GM12878 (cell line): ENCODE data around the gene LARGE1.

Source experiments
- ASH2L ChIP-seq: fragments of 300-600, 200-600 bp; sonication (generic); IDR thresholded peaks from 2 replicates; pipeline ENCODE4 v1.6.1; 2017; ENCODE audit warnings: low read depth, mild to moderate bottlenecking, borderline replicate concordance
- CHD1 ChIP-seq: IDR thresholded peaks from 2 replicates; pipeline ENCODE4 v1.6.1; 2012; ENCODE audit warnings: low read depth, low read length, improper control_type of control experiment
- POLR2A ChIP-seq: IDR thresholded peaks from 2 replicates; pipeline ENCODE4 v1.6.1; 2011; ENCODE audit warnings: low read depth, mild to moderate bottlenecking, low read length
- RCOR1 ChIP-seq: conservative IDR thresholded peaks from 2 replicates; pipeline ENCODE4 v1.6.1; 2012; ENCODE audit warnings: low read depth, low read length, improper control_type of control experiment
- RFX5 ChIP-seq: IDR thresholded peaks from 2 replicates; pipeline ENCODE4 v1.6.1; 2011; ENCODE audit warnings: low read depth, low read length, improper control_type of control experiment
- ZSCAN29 ChIP-seq: fragments of 450-650 bp; IDR thresholded peaks from 2 replicates; pipeline ENCODE4 v1.6.1; 2017; ENCODE audit warnings: mild to moderate bottlenecking, moderate library complexity
- TF ChIP-seq, protein P1 (sequence below), 3 experiments: IDR thresholded peaks in 2 of 3; conservative IDR thresholded peaks in 1 of 3; 2 replicates each; pipeline ENCODE4 v1.5.1; 2011; ENCODE audit warnings: low read depth in 3 of 3, low read length in 3 of 3, mild to moderate bottlenecking in 3 of 3, control low read depth in 2 of 3, moderate library complexity in 2 of 3, inconsistent platforms in 1 of 3, mixed read lengths in 1 of 3; ENCODE audit not compliant: control insufficient read depth in 2 of 3, insufficient read depth in 1 of 3; ENCODE audit errors: extremely low read depth in 1 of 3
- TF ChIP-seq, protein P2 (sequence below): IDR thresholded peaks from 2 replicates; pipeline ENCODE4 v1.6.1; 2011; ENCODE audit warnings: low read depth, low read length, improper control_type of control experiment, borderline replicate concordance
- TF ChIP-seq, protein P3 (sequence below): IDR thresholded peaks from 2 replicates; pipeline ENCODE4 v1.6.1; 2012; ENCODE audit warnings: mild to moderate bottlenecking, low read depth, low read length

DNA sequence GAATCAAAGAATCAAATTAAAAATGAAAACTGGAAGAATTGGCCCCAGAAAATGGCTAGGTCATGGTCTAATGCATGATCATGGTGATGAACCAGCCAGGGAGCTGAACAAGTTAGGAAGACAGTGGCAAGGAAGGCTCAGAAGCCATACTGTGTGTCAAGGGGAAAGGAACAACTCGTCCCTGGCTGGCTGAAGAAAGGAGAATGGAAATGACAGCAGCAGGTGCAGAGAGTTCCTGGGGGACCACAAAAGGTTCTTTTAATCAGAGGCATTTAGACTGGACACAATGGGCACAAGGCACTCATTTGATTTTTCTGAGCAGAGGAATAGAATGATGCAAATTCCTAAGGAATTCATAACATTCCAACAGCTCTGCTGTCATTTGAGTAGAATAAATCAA, 209.9 kb downstream of the LARGE1 start:
- TF ChIP-seq CHD1 (no peak), RCOR1 (no peak), ASH2L (no peak), ZSCAN29 (no peak), RFX5 (no peak), POLR2A (no peak)
- TF ChIP-seq, protein P1, sequence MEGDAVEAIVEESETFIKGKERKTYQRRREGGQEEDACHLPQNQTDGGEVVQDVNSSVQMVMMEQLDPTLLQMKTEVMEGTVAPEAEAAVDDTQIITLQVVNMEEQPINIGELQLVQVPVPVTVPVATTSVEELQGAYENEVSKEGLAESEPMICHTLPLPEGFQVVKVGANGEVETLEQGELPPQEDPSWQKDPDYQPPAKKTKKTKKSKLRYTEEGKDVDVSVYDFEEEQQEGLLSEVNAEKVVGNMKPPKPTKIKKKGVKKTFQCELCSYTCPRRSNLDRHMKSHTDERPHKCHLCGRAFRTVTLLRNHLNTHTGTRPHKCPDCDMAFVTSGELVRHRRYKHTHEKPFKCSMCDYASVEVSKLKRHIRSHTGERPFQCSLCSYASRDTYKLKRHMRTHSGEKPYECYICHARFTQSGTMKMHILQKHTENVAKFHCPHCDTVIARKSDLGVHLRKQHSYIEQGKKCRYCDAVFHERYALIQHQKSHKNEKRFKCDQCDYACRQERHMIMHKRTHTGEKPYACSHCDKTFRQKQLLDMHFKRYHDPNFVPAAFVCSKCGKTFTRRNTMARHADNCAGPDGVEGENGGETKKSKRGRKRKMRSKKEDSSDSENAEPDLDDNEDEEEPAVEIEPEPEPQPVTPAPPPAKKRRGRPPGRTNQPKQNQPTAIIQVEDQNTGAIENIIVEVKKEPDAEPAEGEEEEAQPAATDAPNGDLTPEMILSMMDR (IDR thresholded peaks at IDR 0.05 in 2 of 3, conservative IDR thresholded peaks at IDR 0.05 in 1 of 3; ENCODE audit: control insufficient read depth in 2 of 3, extremely low read depth in 1 of 3, insufficient read depth in 1 of 3, low read depth in 3 of 3, low read length in 3 of 3): no peak
- TF ChIP-seq, protein P2, sequence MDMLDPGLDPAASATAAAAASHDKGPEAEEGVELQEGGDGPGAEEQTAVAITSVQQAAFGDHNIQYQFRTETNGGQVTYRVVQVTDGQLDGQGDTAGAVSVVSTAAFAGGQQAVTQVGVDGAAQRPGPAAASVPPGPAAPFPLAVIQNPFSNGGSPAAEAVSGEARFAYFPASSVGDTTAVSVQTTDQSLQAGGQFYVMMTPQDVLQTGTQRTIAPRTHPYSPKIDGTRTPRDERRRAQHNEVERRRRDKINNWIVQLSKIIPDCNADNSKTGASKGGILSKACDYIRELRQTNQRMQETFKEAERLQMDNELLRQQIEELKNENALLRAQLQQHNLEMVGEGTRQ: no peak
- TF ChIP-seq, protein P3, sequence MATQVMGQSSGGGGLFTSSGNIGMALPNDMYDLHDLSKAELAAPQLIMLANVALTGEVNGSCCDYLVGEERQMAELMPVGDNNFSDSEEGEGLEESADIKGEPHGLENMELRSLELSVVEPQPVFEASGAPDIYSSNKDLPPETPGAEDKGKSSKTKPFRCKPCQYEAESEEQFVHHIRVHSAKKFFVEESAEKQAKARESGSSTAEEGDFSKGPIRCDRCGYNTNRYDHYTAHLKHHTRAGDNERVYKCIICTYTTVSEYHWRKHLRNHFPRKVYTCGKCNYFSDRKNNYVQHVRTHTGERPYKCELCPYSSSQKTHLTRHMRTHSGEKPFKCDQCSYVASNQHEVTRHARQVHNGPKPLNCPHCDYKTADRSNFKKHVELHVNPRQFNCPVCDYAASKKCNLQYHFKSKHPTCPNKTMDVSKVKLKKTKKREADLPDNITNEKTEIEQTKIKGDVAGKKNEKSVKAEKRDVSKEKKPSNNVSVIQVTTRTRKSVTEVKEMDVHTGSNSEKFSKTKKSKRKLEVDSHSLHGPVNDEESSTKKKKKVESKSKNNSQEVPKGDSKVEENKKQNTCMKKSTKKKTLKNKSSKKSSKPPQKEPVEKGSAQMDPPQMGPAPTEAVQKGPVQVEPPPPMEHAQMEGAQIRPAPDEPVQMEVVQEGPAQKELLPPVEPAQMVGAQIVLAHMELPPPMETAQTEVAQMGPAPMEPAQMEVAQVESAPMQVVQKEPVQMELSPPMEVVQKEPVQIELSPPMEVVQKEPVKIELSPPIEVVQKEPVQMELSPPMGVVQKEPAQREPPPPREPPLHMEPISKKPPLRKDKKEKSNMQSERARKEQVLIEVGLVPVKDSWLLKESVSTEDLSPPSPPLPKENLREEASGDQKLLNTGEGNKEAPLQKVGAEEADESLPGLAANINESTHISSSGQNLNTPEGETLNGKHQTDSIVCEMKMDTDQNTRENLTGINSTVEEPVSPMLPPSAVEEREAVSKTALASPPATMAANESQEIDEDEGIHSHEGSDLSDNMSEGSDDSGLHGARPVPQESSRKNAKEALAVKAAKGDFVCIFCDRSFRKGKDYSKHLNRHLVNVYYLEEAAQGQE: no peak
